OCI-LY3 (cell line): Measurements from ENCODE around the gene WNT10A.

Experiments used
- CTCF ChIP-seq: fragments of 200-600, 300-600 bp; sonication (generic); IDR thresholded peaks from 2 replicates; pipeline ENCODE4 v1.5.1; 2014; ENCODE audit warnings: antibody characterized with exemption, low read length, low read depth
- EZH2phosphoT487 ChIP-seq: fragments of 200-600 bp; shearing (Covaris generic); IDR thresholded peaks from 2 replicates; pipeline ENCODE4 v1.6.1; 2018; ENCODE audit warnings: antibody characterized with exemption, mixed run types, low read depth

DNA sequence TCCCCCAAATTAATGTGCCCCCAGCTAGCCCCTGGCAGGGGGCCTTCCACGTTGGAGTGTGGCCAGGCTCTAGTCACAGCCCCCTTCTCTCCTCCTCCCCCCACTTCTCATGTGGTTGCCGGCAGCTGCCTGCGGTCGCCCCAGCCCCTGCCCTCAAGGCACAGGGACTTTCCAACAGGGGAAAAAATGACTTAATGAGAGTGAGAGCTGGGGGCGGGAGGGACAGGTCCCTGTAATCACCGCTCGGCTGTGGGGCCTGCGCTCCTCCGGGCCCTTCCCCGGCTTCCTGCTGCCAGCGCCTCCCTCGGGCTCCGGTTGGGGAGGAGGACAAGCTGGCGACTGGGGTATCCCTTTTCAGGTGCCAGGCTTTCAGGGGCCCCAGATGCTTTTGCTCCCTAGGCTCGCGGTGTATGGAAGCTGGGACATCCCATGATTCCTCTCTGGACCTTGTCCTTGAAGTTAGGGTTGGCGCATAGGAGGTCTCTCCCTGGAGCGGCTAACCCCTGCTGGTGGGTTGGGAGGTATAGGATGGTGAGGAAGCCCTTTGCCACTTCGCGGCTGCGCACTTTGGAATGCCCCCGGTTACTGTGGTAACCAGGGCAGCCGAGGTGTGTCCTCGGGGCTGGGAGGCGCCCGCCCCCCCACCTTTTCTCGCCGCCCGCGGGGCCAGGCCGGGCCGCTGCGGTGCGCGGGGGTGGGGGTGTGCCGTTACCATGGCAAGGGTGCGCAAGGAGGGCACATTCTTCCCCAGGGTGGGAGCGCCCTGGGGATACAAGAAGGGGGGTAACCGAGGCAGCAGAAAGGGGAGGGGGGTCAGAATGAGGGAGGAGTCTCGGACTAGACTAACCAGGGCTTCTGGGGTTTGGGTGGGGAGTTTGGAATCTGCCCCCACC lies 16.1 kb downstream of the WNT10A start:
- TF ChIP-seq CTCF (no peak), EZH2phosphoT487 (0 out of 2 replicates have a peak, but pooled peaks have one; percentile 41)
